ENCODE results near the gene CROCC2.

Gene CROCC2

DNA sequence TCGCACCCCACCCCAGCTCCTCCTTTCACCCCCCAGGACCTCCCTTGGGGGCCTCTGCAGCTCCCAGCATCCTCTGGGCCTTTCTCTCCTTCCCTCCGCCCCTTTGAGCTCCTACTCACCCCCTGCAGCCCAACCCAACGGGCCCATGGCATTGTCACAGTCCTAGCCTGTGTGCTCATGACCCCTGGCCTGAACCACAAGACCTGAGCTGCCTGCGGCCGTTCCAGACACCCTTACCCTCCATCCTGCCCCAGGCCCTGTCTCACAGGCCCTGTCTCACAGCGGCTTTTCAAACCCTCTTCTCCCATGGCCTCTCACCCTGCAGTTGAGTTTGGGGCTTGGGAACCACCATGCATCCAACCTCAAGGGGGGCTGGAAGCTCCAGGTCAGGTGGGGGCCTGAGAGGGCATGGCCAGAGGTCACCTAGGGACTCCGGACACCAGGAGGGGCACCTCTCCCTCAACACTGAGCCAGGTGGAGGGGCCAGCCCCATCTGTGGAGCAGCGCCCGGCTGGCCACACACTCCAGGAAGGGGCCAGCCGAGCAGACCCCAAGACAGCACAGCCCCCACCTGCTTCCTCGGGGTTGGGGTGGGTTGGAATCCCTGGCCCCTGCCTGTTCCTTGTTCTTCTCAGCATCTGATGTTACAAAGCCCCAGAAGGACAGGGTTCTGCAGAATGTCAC, 17.1 kb upstream of the CROCC2 start:
- H3K4me3 ChIP-seq (ENCODE audit: low read depth, low read length), result no peak overlapping the region
- DNase-seq (ENCODE audit: low read depth), result no peak
- TF ChIP-seq, protein P1, sequence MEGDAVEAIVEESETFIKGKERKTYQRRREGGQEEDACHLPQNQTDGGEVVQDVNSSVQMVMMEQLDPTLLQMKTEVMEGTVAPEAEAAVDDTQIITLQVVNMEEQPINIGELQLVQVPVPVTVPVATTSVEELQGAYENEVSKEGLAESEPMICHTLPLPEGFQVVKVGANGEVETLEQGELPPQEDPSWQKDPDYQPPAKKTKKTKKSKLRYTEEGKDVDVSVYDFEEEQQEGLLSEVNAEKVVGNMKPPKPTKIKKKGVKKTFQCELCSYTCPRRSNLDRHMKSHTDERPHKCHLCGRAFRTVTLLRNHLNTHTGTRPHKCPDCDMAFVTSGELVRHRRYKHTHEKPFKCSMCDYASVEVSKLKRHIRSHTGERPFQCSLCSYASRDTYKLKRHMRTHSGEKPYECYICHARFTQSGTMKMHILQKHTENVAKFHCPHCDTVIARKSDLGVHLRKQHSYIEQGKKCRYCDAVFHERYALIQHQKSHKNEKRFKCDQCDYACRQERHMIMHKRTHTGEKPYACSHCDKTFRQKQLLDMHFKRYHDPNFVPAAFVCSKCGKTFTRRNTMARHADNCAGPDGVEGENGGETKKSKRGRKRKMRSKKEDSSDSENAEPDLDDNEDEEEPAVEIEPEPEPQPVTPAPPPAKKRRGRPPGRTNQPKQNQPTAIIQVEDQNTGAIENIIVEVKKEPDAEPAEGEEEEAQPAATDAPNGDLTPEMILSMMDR (IDR thresholded peaks at IDR 0.05; ENCODE audit: control insufficient read depth, extremely low read depth, insufficient read depth), result no peak

- DNase-seq (ENCODE audit: low read depth), result no peak
- H3K4me3 ChIP-seq (ENCODE audit: low read depth, low read length), result no peak overlapping the region
- TF ChIP-seq, protein P1 (IDR thresholded peaks at IDR 0.05; ENCODE audit: control insufficient read depth, extremely low read depth, insufficient read depth), result no peak
These were observed 16.3 kb upstream of the CROCC2 start for GRCh38 chr2:240889601-240890560.

DNA sequence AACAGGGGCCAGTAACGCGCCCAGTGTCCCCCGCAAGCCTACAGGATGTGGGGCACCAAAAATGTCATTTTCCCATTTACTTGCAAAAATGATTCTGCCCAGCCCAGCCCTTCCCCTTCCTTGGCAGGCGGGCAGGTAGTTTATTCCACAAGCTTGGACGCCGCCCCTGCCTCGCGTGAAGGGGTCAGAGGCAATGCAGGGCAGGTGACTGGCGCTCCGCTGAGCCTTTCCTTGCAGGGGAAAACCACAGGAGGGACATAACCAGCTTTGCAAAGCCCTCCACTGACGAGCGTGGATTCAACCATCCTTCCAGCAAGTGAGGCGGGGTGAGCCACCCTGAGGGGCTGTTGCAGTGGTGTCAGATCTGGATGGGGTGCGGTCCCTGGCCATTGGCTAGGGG, 15.4 kb upstream of the CROCC2 start:
- no peak for DNase-seq (ENCODE audit: low read depth)
- TF ChIP-seq, protein P1 (IDR thresholded peaks at IDR 0.05; ENCODE audit: control insufficient read depth, extremely low read depth, insufficient read depth), result no peak
- H3K4me3 ChIP-seq (ENCODE audit: low read depth, low read length), result no peak overlapping the region

DNA sequence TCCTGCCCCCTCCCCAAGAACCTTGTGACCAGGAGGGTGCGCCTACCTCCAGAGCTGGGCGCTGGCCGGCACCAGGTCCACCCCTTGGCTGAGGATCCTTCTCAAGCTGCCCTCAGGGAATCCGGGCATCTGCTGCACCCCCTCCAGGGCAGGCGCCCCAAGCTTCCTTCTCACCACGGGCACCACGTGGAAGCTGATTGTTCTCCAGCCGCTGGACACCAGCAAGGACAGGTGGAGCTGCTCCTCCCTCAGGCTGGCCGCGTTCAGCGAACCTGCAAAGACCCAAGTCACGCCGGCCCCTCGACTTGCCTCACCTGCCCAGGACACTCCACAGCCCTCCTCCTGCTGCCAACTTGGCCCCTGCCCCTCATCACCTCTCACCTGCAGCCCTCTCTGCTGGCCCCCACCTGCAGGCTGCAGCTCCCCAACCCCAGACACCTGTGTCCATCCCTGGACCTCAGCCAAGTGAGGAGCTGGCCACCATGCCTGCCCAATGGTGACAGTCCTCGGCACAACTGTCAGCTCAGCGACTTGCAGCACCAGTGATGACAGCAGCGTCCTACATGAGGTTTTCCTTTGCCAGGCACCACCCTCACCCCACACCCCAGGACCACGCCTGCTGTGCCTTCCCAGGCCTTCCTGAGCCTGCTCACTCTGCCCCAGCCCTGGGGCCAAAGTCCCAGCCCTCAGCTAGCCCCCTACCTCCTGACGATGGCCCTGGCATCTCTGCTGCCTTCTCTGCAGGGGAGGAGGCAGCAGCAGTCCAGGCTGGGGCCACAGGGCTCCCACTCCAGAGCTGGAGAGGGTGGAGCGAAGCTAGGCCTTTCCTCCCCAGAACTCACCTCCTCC, 14.4 kb upstream of the CROCC2 start:
- TF ChIP-seq, protein P1 (IDR thresholded peaks at IDR 0.05; ENCODE audit: control insufficient read depth, extremely low read depth, insufficient read depth), result no peak
- DNase-seq (ENCODE audit: low read depth), result no peak
- no peak overlapping the region for H3K4me3 ChIP-seq (ENCODE audit: low read depth, low read length)

GRCh38 chr2:240892356-240892755, 13.8 kb upstream of the CROCC2 start:
- no peak for DNase-seq (ENCODE audit: low read depth)
- H3K4me3 ChIP-seq (ENCODE audit: low read depth, low read length), result no peak overlapping the region
- TF ChIP-seq, protein P1 (IDR thresholded peaks at IDR 0.05; ENCODE audit: control insufficient read depth, extremely low read depth, insufficient read depth), result no peak

DNA sequence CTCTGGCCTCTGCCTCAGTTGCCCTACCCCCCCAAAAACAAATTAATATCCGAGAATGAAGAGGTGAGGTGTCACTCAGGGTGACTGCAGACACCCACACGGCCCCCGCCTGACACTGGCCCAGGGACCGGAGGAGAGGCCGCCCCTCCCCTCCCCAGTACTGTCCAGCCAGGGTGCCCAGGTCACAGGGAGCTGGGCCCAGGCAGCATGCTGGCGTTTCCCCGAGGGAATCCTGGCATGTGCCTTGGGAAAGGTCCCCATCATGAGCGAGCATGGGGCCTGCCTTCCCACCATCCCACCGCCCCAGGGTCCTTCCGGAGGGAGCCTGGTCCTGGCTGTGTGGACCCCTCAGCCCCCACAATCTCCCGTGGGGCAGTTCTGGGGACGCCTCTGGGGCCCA, 13.2 kb upstream of the CROCC2 start:
- no peak for DNase-seq (ENCODE audit: low read depth)
- H3K4me3 ChIP-seq (ENCODE audit: low read depth, low read length), result no peak overlapping the region
- TF ChIP-seq, protein P1 (IDR thresholded peaks at IDR 0.05; ENCODE audit: control insufficient read depth, extremely low read depth, insufficient read depth), result no peak

All from LNCaP clone FGC (cell line).